GM18870 (cell line): Measurements from ENCODE around the gene NUDT8.
"Not testable (repeated sequence)": the region's sequence is repeated elsewhere in the genome, so short reads cannot be mapped to it uniquely, and the experiment has no call there.

Experiments
- ATAC-seq: cut with Tn5 transposase; IDR thresholded peaks from one replicate; pipeline ENCODE4 v1.9.1; 2021; ENCODE audit warnings: moderate library complexity; ENCODE audit not compliant: unreplicated experiment

NUDT8 gene

GRCh38 chr11:67613960-67614715 lies 15.6 kb downstream of the NUDT8 start:
- peak; percentile 68 for ATAC-seq

- no peak for ATAC-seq
Observed at GRCh38 chr11:67613313-67613959, 16.3 kb downstream of the NUDT8 start.

DNA sequence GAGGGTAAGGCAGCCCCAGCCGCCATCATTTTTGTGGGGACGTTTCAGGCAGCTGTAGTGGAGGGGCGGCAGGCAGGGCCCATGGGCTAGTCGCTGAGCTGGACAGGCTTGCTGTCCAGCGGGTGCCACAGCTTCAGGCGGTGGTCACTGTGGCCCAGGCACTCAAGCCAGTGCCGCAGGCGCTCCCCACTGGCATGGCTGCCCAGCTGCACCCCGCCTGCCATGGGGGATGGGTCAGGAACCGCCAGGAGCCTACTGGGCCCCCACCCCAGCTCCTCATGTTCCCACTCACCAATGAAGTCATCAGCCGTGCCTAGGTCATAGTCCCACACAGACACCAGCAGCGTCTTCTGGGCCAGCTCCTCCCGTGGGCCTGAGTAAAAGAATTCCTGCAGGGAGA lies 17.0 kb downstream of the NUDT8 start:
- no peak for ATAC-seq

- ATAC-seq, result no peak
Observed at GRCh38 chr11:67611704-67612587, 17.8 kb downstream of the NUDT8 start.

GRCh38 chr11:67611165-67611564 lies 18.6 kb downstream of the NUDT8 start:
- no peak for ATAC-seq

- no peak for ATAC-seq
Observed at GRCh38 chr11:67610302-67610868, 19.4 kb downstream of the NUDT8 start.

GRCh38 chr11:67609316-67609715 lies 20.4 kb downstream of the NUDT8 start:
- no peak for ATAC-seq

DNA sequence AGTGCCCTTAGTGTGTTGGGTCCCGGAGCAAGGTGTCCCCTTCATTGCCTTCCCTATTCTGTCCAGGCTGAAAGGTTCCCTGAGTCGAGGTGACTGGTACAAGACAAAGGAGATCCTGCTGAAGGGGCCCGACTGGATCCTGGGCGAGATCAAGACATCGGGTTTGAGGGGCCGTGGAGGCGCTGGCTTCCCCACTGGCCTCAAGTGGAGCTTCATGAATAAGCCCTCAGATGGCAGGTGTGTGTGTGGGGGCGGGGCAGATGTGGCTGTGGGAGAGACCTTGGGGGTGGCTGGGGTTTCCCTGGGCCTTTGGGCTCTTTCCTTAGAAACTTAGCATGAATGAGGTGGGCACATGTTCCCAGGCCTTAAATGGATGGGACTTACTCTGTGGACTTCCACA lies 21.3 kb downstream of the NUDT8 start:
- no peak for ATAC-seq

DNA sequence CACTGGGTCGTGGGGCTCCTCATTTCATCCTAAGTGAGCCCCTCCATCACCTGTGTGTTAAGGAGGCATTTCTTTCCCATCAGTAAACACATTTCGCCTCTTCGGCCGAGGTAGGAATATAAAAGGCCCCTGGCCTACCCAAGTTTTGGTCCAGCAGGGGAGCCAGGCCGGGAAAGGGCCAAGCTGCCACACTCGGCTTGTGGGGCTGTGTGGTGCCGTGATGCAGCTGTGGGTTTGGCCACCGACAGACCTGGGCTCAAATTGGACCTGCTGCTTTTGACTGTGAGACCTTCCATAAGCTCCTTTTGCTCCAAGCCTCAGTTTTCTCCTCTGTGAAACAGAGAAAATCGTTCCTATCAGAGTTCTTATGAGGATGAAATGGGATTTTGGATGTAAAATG lies 22.2 kb downstream of the NUDT8 start:
- no peak for ATAC-seq

- peak; percentile 70 for ATAC-seq
Observed at GRCh38 chr11:67606492-67607295, 23.0 kb downstream of the NUDT8 start, which contains the start of gene NDUFV1. NDUFV1 (plus strand) TSS chr11:67606936; CDS start chr11:67607005, 69 bp downstream.

GRCh38 chr11:67606093-67606491 lies 23.6 kb downstream of the NUDT8 start:
- no peak for ATAC-seq

DNA sequence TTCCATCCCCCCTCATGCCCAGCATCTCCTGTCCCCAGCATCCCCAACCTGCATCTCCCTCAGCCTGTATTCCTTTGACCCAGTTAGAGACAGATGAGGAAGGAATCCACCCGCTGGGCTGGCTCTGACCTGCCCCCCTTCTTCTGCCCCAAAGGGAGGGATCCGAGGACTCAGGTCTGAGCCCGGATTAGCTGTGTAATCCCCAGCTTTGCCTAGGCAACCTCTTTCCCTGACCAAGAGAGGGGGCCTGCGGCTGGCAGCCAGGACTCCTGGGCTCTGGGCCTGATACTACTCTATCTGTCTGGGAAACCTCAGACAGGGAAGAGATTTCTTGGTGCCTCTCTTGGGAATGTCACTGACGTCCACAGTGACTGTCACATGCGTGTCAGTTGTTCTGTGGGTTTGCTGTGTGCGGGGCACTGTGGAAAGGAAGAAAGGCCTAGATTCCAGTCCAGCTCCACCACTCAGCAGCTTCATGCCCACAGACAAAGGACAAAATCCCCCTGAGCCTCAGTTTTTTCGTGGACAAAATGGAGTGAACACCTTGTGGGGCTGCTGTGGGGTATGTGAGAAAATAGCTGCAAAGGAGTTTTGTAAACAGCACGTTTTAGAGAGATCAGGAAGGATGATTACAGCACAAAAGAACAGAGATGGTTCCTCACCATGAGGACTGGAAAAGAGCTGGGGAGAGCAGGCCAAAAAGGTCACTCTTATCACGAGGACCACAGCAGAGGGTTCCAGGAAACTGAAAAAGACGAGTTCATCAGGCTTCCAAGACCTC lies 24.3 kb downstream of the NUDT8 start:
- no peak for ATAC-seq

DNA sequence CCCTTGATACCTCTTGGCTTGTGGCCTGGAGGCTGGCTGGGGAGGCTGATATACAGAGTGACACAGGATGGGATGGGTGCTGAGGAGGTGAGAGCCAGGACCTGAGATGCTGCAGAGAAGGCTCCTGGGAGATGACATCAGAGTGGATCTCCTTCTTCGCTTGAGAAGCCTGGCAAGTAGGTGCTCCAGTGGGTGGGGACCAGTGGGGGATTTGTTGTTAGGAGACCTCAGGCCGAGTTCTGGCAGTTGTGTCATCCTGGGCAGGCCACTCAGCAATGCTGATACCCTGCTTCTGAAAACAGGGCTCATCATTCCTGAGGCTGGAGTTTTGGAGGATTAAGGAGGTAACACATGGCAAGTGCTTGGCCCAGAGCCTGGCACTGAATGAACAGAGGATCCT lies 24.9 kb downstream of the NUDT8 start:
- no peak for ATAC-seq

DNA sequence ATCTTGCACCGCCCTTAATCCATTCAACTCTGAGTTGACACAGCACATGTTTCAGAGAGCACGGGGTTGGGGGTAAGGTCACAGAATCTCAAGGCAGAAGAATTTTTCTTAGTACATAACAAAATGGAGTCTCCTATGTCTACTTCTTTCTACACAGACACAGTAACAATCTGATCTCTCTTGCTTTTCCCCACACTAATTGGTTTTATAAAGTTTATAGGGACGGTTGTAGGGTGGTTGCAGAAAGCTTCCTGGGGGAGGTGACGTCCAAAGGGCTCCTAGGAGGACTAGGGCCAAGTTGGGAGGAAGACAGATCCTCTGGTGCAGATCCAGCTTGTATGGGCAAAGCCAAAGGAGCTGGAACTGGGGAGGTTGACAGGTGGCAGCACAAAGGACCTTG lies 25.6 kb downstream of the NUDT8 start:
- ATAC-seq, result not testable (repeated sequence)

DNA sequence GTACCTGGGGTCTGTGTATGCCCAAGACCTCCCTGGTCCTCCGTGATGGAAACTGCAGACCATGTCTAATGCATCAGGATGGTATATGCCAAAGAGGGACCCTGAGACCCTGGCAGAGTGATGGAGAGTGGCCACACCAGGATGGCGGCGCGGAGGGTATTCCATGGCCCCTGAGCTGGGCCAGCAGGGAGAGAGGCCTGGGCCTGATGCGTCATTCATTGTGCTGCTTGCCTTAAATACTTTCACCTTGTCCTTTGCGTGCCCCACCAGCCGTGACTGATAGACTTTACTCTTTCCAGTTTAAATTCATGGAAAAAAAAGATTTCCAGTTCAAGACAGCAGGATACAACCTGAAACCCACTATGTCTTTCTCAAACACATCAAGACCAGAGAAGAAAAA lies 28.6 kb downstream of the NUDT8 start:
- ATAC-seq, result no peak

GRCh38 chr11:67600324-67601029 lies 29.3 kb downstream of the NUDT8 start:
- ATAC-seq, result no peak

DNA sequence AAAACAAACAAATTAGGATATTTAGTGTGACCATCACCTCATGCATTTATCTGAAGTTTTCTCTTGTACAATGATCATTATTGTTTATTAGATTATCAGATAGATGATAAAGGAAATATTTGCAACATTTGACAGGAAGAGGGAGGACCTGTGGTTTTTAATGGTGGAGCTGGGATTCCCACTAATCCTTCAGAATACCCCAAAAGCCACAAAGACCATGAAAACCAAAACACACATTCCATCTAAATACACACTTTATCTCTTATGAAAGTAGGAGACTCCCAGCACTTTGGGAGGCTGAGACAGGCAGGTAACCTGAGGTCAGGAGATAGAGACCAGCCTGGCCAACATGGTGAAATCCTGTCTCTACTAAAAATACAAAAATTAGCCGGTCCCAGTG lies 30.6 kb downstream of the NUDT8 start:
- no peak for ATAC-seq

DNA sequence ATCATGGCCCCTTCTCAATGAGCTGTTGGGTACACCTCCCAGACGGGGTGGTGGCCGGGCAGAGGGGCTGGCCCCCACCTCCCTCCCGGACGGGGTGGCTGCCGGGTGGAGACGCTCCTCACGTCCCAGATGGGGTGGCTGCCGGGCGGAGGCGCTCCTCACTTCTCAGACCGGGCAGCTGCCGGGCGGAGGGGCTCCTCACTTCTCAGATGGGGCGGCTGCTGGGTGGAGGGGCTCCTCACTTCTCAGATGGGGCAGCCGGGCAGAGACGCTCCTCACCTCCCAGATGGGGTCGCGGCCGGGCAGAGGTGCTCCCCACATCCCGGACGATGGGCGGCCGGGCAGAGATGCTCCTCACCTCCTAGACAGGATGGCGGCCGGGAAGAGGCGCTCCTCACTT lies 31.8 kb downstream of the NUDT8 start:
- not testable (repeated sequence) for ATAC-seq

DNA sequence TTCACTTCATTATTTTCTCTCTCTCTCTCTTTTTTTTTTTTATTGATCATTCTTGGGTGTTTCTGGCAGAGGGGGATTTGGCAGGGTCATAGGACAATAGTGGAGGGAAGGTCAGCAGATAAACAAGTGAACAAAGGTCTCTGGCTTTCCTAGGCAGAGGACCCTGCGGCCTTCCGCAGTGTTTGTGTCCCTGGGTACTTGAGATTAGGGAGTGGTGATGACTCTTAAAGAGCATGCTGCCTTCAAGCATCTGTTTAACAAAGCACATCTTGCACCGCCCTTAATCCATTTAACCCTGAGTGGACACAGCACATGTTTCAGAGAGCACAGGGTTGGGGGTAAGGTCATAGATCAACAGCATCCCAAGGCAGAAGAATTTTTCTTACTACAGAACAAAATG lies 32.3 kb downstream of the NUDT8 start:
- not testable (repeated sequence) for ATAC-seq
